ENCODE data around the gene BPIFB3. TPM values are rescaled to one million over a fixed set of nuclear protein-coding genes. Genes with fewer than 3 reads are reported as not detected.

Gene BPIFB3
- total and polyA plus RNA-seq, 2 experiments from 2014 or later, result not detected

DNA sequence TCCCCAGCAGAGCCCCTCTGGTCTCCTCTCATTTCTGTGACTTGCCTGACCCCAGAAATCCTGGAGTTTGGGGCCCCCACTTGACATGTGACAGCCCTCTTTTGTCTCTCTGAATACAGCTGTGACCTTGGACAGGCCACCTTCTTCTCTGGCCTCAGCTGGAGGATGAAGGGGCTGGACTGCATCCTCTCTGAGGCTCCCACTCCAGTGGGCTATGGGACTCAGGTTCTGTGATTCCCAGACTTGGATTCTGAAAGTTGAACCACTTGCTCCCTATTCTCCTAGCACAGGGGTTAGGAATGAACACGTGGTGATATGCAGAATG lies 9.1 kb downstream of the BPIFB3 start:
- Mint-ChIP-seq H3K9me3 (no peaks in the 10 kb centered on the region; the same call in 2 of the 3 replicates), H3K36me3 (ENCODE audit: low read depth) (no peaks in the 10 kb centered on the region), H3K4me1 (no peaks in the 10 kb centered on the region; the same call in 2 of the 3 replicates), H3K27ac (no peak overlapping the region), H3K4me3 (no peak overlapping the region), H3K27me3 (ENCODE audit: insufficient read depth, low read depth, poor library complexity) (peaks cover 8% of the 10 kb centered on the region)
- no peaks in the 10 kb centered on the region for H3F3A ChIP-seq (replicated peaks; ENCODE audit: low read depth)
- no peak overlapping the region for H3K4me2 ChIP-seq
- DNase-seq (ENCODE audit: low spot score), result no peak
- no peaks in the 10 kb centered on the region for H3K79me2 ChIP-seq (replicated peaks; ENCODE audit: insufficient read depth)
- H3K4me1 ChIP-seq (ENCODE audit: insufficient read depth), result no peaks in the 10 kb centered on the region
- no peaks in the 10 kb centered on the region for H3K9me2 ChIP-seq (ENCODE audit: insufficient read depth)
- no peak overlapping the region for H3K4me3 ChIP-seq
- no peaks in the 10 kb centered on the region for H3K27me3 ChIP-seq (ENCODE audit: insufficient read depth)
- H3K27ac ChIP-seq (ENCODE audit: low read depth), result no peak overlapping the region
- ATAC-seq, result no peak
- H2AFZ ChIP-seq, result no peak overlapping the region
- H4K20me1 ChIP-seq (replicated peaks; ENCODE audit: insufficient read depth), result no peaks in the 10 kb centered on the region
- TF ChIP-seq ZNF331 (CRISPR knock-in tag; IDR thresholded peaks at IDR 0.05; ENCODE audit: low read depth), result no peak
- TF ChIP-seq, protein P1, sequence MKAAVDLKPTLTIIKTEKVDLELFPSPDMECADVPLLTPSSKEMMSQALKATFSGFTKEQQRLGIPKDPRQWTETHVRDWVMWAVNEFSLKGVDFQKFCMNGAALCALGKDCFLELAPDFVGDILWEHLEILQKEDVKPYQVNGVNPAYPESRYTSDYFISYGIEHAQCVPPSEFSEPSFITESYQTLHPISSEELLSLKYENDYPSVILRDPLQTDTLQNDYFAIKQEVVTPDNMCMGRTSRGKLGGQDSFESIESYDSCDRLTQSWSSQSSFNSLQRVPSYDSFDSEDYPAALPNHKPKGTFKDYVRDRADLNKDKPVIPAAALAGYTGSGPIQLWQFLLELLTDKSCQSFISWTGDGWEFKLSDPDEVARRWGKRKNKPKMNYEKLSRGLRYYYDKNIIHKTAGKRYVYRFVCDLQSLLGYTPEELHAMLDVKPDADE (IDR thresholded peaks at IDR 0.05), result no peak
- TF ChIP-seq, protein P2, sequence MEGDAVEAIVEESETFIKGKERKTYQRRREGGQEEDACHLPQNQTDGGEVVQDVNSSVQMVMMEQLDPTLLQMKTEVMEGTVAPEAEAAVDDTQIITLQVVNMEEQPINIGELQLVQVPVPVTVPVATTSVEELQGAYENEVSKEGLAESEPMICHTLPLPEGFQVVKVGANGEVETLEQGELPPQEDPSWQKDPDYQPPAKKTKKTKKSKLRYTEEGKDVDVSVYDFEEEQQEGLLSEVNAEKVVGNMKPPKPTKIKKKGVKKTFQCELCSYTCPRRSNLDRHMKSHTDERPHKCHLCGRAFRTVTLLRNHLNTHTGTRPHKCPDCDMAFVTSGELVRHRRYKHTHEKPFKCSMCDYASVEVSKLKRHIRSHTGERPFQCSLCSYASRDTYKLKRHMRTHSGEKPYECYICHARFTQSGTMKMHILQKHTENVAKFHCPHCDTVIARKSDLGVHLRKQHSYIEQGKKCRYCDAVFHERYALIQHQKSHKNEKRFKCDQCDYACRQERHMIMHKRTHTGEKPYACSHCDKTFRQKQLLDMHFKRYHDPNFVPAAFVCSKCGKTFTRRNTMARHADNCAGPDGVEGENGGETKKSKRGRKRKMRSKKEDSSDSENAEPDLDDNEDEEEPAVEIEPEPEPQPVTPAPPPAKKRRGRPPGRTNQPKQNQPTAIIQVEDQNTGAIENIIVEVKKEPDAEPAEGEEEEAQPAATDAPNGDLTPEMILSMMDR (conservative IDR thresholded peaks at IDR 0.05; ENCODE audit: low read depth in 2 of 2), result no peak
- TF ChIP-seq STAT1 (IDR thresholded peaks at IDR 0.05; ENCODE audit: unreplicated experiment), result no peak
- TF ChIP-seq, protein P3, sequence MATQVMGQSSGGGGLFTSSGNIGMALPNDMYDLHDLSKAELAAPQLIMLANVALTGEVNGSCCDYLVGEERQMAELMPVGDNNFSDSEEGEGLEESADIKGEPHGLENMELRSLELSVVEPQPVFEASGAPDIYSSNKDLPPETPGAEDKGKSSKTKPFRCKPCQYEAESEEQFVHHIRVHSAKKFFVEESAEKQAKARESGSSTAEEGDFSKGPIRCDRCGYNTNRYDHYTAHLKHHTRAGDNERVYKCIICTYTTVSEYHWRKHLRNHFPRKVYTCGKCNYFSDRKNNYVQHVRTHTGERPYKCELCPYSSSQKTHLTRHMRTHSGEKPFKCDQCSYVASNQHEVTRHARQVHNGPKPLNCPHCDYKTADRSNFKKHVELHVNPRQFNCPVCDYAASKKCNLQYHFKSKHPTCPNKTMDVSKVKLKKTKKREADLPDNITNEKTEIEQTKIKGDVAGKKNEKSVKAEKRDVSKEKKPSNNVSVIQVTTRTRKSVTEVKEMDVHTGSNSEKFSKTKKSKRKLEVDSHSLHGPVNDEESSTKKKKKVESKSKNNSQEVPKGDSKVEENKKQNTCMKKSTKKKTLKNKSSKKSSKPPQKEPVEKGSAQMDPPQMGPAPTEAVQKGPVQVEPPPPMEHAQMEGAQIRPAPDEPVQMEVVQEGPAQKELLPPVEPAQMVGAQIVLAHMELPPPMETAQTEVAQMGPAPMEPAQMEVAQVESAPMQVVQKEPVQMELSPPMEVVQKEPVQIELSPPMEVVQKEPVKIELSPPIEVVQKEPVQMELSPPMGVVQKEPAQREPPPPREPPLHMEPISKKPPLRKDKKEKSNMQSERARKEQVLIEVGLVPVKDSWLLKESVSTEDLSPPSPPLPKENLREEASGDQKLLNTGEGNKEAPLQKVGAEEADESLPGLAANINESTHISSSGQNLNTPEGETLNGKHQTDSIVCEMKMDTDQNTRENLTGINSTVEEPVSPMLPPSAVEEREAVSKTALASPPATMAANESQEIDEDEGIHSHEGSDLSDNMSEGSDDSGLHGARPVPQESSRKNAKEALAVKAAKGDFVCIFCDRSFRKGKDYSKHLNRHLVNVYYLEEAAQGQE (IDR thresholded peaks at IDR 0.05; ENCODE audit: unreplicated experiment), result no peak
- no peak for TF ChIP-seq NANOG (IDR thresholded peaks at IDR 0.05; ENCODE audit: borderline replicate concordance)
- no peak for TF ChIP-seq POLR2AphosphoS5 (IDR thresholded peaks at IDR 0.05; ENCODE audit: low read depth)
- no peak for TF ChIP-seq JUNB (IDR thresholded peaks at IDR 0.05; ENCODE audit: unreplicated experiment)
- TF ChIP-seq EZH2 (IDR thresholded peaks at IDR 0.05; ENCODE audit: low read depth, unreplicated experiment), result no peak
- no peak for TF ChIP-seq ZNF114 (CRISPR knock-in tag; IDR thresholded peaks at IDR 0.05)
- TF ChIP-seq, protein P4, sequence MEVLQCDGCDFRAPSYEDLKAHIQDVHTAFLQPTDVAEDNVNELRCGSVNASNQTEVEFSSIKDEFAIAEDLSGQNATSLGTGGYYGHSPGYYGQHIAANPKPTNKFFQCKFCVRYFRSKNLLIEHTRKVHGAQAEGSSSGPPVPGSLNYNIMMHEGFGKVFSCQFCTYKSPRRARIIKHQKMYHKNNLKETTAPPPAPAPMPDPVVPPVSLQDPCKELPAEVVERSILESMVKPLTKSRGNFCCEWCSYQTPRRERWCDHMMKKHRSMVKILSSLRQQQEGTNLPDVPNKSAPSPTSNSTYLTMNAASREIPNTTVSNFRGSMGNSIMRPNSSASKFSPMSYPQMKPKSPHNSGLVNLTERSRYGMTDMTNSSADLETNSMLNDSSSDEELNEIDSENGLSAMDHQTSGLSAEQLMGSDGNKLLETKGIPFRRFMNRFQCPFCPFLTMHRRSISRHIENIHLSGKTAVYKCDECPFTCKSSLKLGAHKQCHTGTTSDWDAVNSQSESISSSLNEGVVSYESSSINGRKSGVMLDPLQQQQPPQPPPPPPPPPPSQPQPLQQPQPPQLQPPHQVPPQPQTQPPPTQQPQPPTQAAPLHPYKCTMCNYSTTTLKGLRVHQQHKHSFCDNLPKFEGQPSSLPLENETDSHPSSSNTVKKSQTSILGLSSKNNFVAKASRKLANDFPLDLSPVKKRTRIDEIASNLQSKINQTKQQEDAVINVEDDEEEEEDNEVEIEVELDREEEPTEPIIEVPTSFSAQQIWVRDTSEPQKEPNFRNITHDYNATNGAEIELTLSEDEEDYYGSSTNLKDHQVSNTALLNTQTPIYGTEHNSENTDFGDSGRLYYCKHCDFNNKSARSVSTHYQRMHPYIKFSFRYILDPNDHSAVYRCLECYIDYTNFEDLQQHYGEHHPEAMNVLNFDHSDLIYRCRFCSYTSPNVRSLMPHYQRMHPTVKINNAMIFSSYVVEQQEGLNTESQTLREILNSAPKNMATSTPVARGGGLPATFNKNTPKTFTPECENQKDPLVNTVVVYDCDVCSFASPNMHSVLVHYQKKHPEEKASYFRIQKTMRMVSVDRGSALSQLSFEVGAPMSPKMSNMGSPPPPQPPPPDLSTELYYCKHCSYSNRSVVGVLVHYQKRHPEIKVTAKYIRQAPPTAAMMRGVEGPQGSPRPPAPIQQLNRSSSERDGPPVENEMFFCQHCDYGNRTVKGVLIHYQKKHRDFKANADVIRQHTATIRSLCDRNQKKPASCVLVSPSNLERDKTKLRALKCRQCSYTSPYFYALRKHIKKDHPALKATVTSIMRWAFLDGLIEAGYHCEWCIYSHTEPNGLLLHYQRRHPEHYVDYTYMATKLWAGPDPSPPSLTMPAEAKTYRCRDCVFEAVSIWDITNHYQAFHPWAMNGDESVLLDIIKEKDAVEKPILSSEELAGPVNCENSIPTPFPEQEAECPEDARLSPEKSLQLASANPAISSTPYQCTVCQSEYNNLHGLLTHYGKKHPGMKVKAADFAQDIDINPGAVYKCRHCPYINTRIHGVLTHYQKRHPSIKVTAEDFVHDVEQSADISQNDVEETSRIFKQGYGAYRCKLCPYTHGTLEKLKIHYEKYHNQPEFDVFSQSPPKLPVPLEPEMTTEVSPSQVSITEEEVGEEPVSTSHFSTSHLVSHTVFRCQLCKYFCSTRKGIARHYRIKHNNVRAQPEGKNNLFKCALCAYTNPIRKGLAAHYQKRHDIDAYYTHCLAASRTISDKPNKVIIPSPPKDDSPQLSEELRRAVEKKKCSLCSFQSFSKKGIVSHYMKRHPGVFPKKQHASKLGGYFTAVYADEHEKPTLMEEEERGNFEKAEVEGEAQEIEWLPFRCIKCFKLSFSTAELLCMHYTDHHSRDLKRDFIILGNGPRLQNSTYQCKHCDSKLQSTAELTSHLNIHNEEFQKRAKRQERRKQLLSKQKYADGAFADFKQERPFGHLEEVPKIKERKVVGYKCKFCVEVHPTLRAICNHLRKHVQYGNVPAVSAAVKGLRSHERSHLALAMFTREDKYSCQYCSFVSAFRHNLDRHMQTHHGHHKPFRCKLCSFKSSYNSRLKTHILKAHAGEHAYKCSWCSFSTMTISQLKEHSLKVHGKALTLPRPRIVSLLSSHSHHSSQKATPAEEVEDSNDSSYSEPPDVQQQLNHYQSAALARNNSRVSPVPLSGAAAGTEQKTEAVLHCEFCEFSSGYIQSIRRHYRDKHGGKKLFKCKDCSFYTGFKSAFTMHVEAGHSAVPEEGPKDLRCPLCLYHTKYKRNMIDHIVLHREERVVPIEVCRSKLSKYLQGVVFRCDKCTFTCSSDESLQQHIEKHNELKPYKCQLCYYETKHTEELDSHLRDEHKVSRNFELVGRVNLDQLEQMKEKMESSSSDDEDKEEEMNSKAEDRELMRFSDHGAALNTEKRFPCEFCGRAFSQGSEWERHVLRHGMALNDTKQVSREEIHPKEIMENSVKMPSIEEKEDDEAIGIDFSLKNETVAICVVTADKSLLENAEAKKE (CRISPR knock-in tag; IDR thresholded peaks at IDR 0.05), result no peak
- TF ChIP-seq EZH2phosphoT487 (IDR thresholded peaks at IDR 0.05; ENCODE audit: unreplicated experiment), result no peak
- no peaks in the 10 kb centered on the region for H3K36me3 ChIP-seq (ENCODE audit: insufficient read depth)

All from GM23338 (cell line).